Measurements from ENCODE around the gene CMIP.

The CMIP gene

GRCh38 chr16:81565321-81566028 is 120.9 kb downstream of the CMIP start:
- TF ChIP-seq GATA2 (IDR thresholded peaks at IDR 0.05; ENCODE audit: low read depth, low read length), result no peak
- TF ChIP-seq GATA3 (IDR thresholded peaks at IDR 0.05; ENCODE audit: low read depth, low read length), result no peak

- TF ChIP-seq GATA3 (IDR thresholded peaks at IDR 0.05; ENCODE audit: low read depth, low read length) (no peak), GATA2 (IDR thresholded peaks at IDR 0.05; ENCODE audit: low read depth, low read length) (no peak)
Measured at GRCh38 chr16:81566086-81567007, 121.7 kb downstream of the CMIP start.

GRCh38 chr16:81567087-81567486 is 122.5 kb downstream of the CMIP start:
- TF ChIP-seq GATA3 (IDR thresholded peaks at IDR 0.05; ENCODE audit: low read depth, low read length) (no peak), GATA2 (IDR thresholded peaks at IDR 0.05; ENCODE audit: low read depth, low read length) (no peak)

GRCh38 chr16:81567987-81568748 is 123.6 kb downstream of the CMIP start:
- TF ChIP-seq GATA2 (IDR thresholded peaks at IDR 0.05; ENCODE audit: low read depth, low read length) (no peak), GATA3 (IDR thresholded peaks at IDR 0.05; ENCODE audit: low read depth, low read length) (no peak)

GRCh38 chr16:81568749-81569087 is 124.1 kb downstream of the CMIP start:
- no peak for TF ChIP-seq GATA3 (IDR thresholded peaks at IDR 0.05; ENCODE audit: low read depth, low read length)
- no peak for TF ChIP-seq GATA2 (IDR thresholded peaks at IDR 0.05; ENCODE audit: low read depth, low read length)

GRCh38 chr16:81569361-81570034 is 124.9 kb downstream of the CMIP start:
- no peak for TF ChIP-seq GATA3 (IDR thresholded peaks at IDR 0.05; ENCODE audit: low read depth, low read length)
- TF ChIP-seq GATA2 (IDR thresholded peaks at IDR 0.05; ENCODE audit: low read depth, low read length), result no peak

- TF ChIP-seq GATA2 (IDR thresholded peaks at IDR 0.05; ENCODE audit: low read depth, low read length) (no peak), GATA3 (IDR thresholded peaks at IDR 0.05; ENCODE audit: low read depth, low read length) (no peak)
Measured at GRCh38 chr16:81570151-81570846, 125.7 kb downstream of the CMIP start.

- no peak for TF ChIP-seq GATA3 (IDR thresholded peaks at IDR 0.05; ENCODE audit: low read depth, low read length)
- TF ChIP-seq GATA2 (IDR thresholded peaks at IDR 0.05; ENCODE audit: low read depth, low read length), result no peak
Measured at GRCh38 chr16:81571175-81571574, 126.6 kb downstream of the CMIP start.

GRCh38 chr16:81571592-81572385 is 127.2 kb downstream of the CMIP start:
- TF ChIP-seq GATA2 (IDR thresholded peaks at IDR 0.05; ENCODE audit: low read depth, low read length), result no peak
- TF ChIP-seq GATA3 (IDR thresholded peaks at IDR 0.05; ENCODE audit: low read depth, low read length), result no peak

GRCh38 chr16:81572386-81573144 is 128.0 kb downstream of the CMIP start:
- TF ChIP-seq GATA2 (IDR thresholded peaks at IDR 0.05; ENCODE audit: low read depth, low read length), result no peak
- no peak for TF ChIP-seq GATA3 (IDR thresholded peaks at IDR 0.05; ENCODE audit: low read depth, low read length)

- no peak for TF ChIP-seq GATA2 (IDR thresholded peaks at IDR 0.05; ENCODE audit: low read depth, low read length)
- TF ChIP-seq GATA3 (IDR thresholded peaks at IDR 0.05; ENCODE audit: low read depth, low read length), result no peak
Measured at GRCh38 chr16:81573533-81574020, 129.0 kb downstream of the CMIP start.

GRCh38 chr16:81574168-81574567 is 129.6 kb downstream of the CMIP start:
- TF ChIP-seq GATA2 (IDR thresholded peaks at IDR 0.05; ENCODE audit: low read depth, low read length) (no peak), GATA3 (IDR thresholded peaks at IDR 0.05; ENCODE audit: low read depth, low read length) (no peak)

Data from SH-SY5Y (cell line).